Spleen (tissue), 7 donors: ENCODE results near the gene ITPK1.

ENCODE experiments used
- CTCF ChIP-seq, 11 experiments: fragments of 200-600 bp in 7 of 11; fragments of 450-650 bp in 4 of 11; sonication (generic) in 4 of 11; IDR thresholded peaks in 8 of 11; conservative IDR thresholded peaks in 3 of 11; 1 replicate in 7 of 11; 2 replicates in 4 of 11; pipeline versions ENCODE4 v1.4.0 to v1.8.0; 2016 to 2021; ENCODE audit warnings: antibody characterized with exemption in 11 of 11, inconsistent platforms in 4 of 11, mild to moderate bottlenecking in 1 of 11
- POLR2A ChIP-seq, 3 donors: fragments of 450-650 bp; IDR thresholded peaks; one replicate each; pipeline ENCODE4 v1.5.1; 2017; ENCODE audit warnings: antibody characterized with exemption in 3 of 3, mild to moderate bottlenecking in 1 of 3
- donor health status: DM: no; HTN: no; CAD: no; lungs with moderate emphysema.
- donor health status: DM: no; HTN: no; CAD: no.
- donor health status: DM: no; HTN: no; CAD: no.

- TF ChIP-seq CTCF (IDR thresholded peaks at IDR 0.05 in 8 of 11, conservative IDR thresholded peaks at IDR 0.05 in 3 of 11) (no peak), POLR2A (IDR thresholded peaks at IDR 0.05) (no peak)
Measured at GRCh38 chr14:93090826-93091555, 24.7 kb downstream of the ITPK1 start.
